ENCODE measurements around the gene OTOA. TPM values are rescaled to one million over a fixed set of nuclear protein-coding genes. Genes with fewer than 3 reads are reported as not detected.

Gene OTOA
- total RNA-seq, 2 donors from 2014 or later = not detected

DNA sequence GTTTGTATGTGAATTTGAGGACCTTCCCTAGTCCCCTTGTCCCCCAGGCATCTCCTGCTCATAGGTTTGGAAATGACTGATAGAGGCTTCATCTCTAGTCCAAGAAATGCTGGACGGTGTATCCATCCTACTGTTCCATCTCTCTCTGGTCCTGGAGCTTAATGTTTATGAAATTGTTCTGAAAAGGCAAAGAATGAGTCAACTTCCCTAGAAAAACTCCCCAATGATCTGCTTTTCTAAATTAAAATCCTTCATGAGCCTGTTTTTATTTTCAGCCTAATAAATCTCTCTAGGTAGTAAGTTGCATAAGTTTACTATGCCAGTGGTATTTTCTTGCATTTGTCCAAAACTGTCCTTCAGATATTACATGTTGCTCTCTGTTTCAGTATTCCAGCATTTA, 9.3 kb upstream of the OTOA start:
- Histone ChIP-seq H3K36me3 (no peaks in the 10 kb centered on the region), H3K27ac (no peak overlapping the region), H3K9ac (ENCODE audit: low read depth in 2 of 2, low read length in 2 of 2) (no peak overlapping the region), H3K9me3 (no peaks in the 10 kb centered on the region), H3K27me3 (no peaks in the 10 kb centered on the region), H3K4me1 (peaks cover 11% of the 10 kb centered on the region), H3K4me3 (no peak overlapping the region)
- TF ChIP-seq, protein P1, sequence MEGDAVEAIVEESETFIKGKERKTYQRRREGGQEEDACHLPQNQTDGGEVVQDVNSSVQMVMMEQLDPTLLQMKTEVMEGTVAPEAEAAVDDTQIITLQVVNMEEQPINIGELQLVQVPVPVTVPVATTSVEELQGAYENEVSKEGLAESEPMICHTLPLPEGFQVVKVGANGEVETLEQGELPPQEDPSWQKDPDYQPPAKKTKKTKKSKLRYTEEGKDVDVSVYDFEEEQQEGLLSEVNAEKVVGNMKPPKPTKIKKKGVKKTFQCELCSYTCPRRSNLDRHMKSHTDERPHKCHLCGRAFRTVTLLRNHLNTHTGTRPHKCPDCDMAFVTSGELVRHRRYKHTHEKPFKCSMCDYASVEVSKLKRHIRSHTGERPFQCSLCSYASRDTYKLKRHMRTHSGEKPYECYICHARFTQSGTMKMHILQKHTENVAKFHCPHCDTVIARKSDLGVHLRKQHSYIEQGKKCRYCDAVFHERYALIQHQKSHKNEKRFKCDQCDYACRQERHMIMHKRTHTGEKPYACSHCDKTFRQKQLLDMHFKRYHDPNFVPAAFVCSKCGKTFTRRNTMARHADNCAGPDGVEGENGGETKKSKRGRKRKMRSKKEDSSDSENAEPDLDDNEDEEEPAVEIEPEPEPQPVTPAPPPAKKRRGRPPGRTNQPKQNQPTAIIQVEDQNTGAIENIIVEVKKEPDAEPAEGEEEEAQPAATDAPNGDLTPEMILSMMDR (IDR thresholded peaks at IDR 0.05) = no peak
- no peak for DNase-seq
- intact Hi-C loops (cut with DNase I) = no loop called here

DNA sequence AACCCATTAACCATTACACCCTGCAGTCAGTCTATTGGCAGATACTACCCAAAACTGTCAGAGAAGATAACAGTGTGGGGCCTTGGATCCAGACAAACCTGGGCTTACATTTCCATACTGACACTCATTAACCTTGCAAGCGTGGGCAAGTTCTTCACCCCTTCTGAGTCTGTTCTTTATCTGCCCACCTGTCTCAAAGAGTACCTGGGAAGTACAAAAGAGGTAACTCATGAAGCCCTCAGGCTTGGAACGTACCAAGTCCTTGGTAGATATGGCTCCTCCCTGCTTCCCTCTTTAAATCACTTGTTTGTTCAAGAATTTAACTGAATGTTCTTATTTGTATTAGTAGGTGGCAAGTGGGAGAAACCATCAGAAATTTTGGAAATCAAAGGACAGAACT, 8.9 kb upstream of the OTOA start:
- Histone ChIP-seq H3K27ac (no peak overlapping the region), H3K4me1 (peaks cover 11% of the 10 kb centered on the region), H3K27me3 (no peaks in the 10 kb centered on the region), H3K9me3 (no peaks in the 10 kb centered on the region), H3K36me3 (no peaks in the 10 kb centered on the region), H3K4me3 (no peak overlapping the region), H3K9ac (ENCODE audit: low read depth in 2 of 2, low read length in 2 of 2) (no peak overlapping the region)
- intact Hi-C loops (cut with DNase I) = no loop called here
- TF ChIP-seq, protein P1 (IDR thresholded peaks at IDR 0.05) = no peak
- DNase-seq = no peak

DNA sequence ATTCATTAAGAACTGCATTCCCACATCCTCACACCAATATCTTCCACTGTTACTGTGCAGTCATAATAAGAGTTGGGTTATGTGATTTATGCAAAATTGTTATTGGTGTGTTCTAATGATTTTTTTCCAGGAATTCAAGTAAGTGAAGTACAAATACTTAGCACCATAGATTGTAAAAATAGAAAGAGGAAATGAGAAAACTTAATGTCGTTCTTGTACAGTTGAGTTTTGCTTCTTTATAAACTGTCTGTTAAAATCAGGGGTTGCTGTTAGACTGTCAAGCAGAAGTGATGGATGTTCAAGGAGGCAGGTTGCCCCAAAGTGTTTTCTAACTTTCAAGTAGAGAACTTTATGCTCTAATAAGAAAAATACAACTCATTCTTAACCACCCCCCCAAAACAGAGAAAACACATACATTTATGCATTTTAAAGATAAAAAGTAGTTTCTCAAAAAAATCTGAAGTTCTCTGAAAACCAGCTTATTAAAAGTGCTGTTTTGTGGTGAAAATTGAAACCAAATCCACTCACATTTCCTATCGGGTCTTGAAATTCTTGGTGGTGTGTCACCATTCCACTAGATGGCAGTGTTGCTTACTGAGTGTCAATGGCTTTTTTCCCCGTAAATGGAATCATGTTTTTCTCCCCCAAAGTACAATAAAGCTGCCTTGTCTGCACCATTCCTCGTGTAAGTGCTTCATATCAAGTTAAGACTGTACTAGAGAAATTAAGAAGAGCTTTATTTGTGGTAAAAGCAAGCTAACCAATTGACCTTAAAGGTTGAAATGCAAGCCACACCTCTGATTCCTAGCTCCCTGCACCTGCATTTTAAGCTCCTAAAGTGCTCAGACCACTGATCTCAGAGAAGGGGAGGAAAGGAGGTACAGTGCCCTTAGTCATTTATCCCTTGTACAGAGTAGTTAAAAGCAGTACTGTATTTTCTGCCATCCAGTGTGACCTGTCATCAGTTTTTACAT, 6.7 kb upstream of the OTOA start:
- Histone ChIP-seq H3K4me1 (peaks cover 11% of the 10 kb centered on the region), H3K4me3 (no peak overlapping the region), H3K9ac (ENCODE audit: low read depth in 2 of 2, low read length in 2 of 2) (no peak overlapping the region), H3K36me3 (no peaks in the 10 kb centered on the region), H3K9me3 (no peaks in the 10 kb centered on the region), H3K27me3 (no peaks in the 10 kb centered on the region), H3K27ac (peak overlapping the region; percentile 24)
- TF ChIP-seq, protein P1 (IDR thresholded peaks at IDR 0.05) = peak; percentile 79
- intact Hi-C loops (cut with DNase I) = loop anchor here (2.0 kb wide), 1 partner anchor 52 kb away; no protein-coding TSS in a partner anchor
- DNase-seq = peak; percentile 38

DNA sequence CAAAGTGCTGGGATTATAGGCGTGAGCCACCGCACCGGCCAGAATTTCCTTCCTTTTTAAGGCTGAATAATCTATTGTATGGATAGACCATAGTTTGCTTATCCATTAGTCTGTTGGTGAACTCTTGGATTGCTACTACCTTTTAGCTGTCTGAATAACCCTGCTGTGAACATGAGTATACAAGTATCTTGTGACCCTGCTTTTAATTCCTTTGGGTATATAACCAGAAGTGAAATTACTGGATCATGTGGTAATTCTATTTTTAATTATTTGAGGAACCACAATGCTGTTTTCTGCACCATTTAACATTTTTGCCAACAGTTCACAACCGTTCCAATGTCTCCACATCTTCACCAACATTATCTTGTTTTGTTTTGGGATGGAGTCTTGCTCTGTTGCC, 4.6 kb upstream of the OTOA start:
- DNase-seq = no peak
- H3K36me3 ChIP-seq = no peaks in the 10 kb centered on the region
- H3K4me1 ChIP-seq = peaks cover 11% of the 10 kb centered on the region
- intact Hi-C loops (cut with DNase I) = no loop called here
- TF ChIP-seq, protein P1 (IDR thresholded peaks at IDR 0.05) = no peak
- H3K9me3 ChIP-seq = no peaks in the 10 kb centered on the region
- H3K27ac ChIP-seq = peak overlapping the region; percentile 36
- H3K4me3 ChIP-seq = no peak overlapping the region
- peaks cover 5% of the 10 kb centered on the region for H3K27me3 ChIP-seq
- H3K9ac ChIP-seq (ENCODE audit: low read depth in 2 of 2, low read length in 2 of 2) = no peak overlapping the region

DNA sequence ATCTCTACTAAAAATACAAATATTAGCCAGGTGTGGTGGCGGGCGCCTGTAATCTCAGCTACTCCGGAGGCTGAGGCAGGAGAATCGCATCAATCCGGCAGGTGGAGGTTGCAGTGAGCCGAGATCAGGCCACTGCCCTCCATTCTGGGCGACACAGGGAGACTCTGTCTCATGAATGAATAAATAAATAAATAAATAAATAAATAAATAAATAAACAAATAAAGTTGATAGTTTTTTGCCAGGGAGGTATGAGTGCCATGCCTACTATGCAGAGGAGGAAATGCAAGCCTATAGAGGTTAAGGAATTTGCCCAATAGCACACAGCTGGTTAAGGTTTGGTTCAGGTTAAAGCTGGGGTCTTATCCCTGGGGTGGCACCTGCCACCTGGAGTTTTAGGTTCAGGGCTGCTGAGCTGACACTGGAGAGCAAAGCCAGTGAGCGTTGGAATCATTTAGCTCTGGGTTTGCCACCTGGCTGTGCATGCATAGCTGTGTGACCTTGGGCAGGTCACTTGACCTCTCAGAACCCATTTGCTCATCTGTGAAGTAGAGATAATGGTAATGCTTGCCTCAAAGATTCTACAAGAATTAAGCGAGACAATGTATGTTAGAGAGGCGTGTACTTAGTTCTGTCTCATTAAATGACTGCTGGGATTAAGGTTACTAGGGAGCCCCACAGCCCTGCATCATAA, 1.2 kb downstream of the OTOA start:
- H3K9me3 ChIP-seq = no peaks in the 10 kb centered on the region
- no peak overlapping the region for H3K4me3 ChIP-seq
- H3K4me1 ChIP-seq = no peaks in the 10 kb centered on the region
- intact Hi-C loops (cut with DNase I) = no loop called here
- H3K27me3 ChIP-seq = peaks cover 13% of the 10 kb centered on the region
- TF ChIP-seq, protein P1 (IDR thresholded peaks at IDR 0.05) = no peak
- no peak for DNase-seq
- no peak overlapping the region for H3K9ac ChIP-seq (ENCODE audit: low read depth in 2 of 2, low read length in 2 of 2)
- no peak overlapping the region for H3K27ac ChIP-seq
- H3K36me3 ChIP-seq = no peaks in the 10 kb centered on the region
